H1 (cell line): ENCODE results near the gene SLC9A7. TPM values are rescaled to one million over a fixed set of nuclear protein-coding genes. Genes with fewer than 3 reads are reported as not detected.

Experiments
- CTCF ChIA-PET: fragments of 300-600 bp; sonication (Branson Sonifier 250); formaldehyde crosslinking; loops from one replicate; lab custom pipeline; 2021; ENCODE audit not compliant: partially characterized antibody; lab: Charles Lee
- POLR2A ChIA-PET: fragments of 300-600 bp; sonication (Branson Sonifier 250); formaldehyde crosslinking; loops from one replicate; lab custom pipeline; 2021; ENCODE audit warnings: inconsistent platforms; ENCODE audit not compliant: partially characterized antibody; lab: Charles Lee
- DNase-seq, 2 experiments: peaks; one replicate each; pipeline versions ENCODE4 v3.0.0 to v3.0.0-alpha.2; 2010 to 2022; ENCODE audit warnings: low spot score in 2 of 2, low read depth in 1 of 2, mixed read lengths in 1 of 2
- FAIRE-seq: peaks from 2 replicates; lab custom pipeline; 2011; peaks lifted over from hg19 to GRCh38; lab: Jason Lieb, UNC
- H2AFZ ChIP-seq: 2 replicates; pipeline ENCODE4 v1.8.1; 2012; ENCODE audit warnings: low read length, inconsistent platforms
- H2AK5ac ChIP-seq: 2 replicates; pipeline ENCODE4 v1.6.1; 2013; ENCODE audit warnings: low read depth, low read length
- H2BK120ac ChIP-seq: replicated peaks from 2 replicates; pipeline ENCODE3; 2013; ENCODE audit warnings: low read depth, low read length, inconsistent platforms
- H2BK12ac ChIP-seq: 2 replicates; pipeline ENCODE4 v1.6.1; 2013; ENCODE audit warnings: low read depth, low read length
- H2BK15ac ChIP-seq: 2 replicates; pipeline ENCODE4 v1.6.1; 2013; ENCODE audit warnings: low read length
- H2BK20ac ChIP-seq: 2 replicates; pipeline ENCODE4 v1.6.1; 2013; ENCODE audit warnings: low read length
- H2BK5ac ChIP-seq: 2 replicates; pipeline ENCODE4 v1.6.1; 2013; ENCODE audit warnings: low read depth, low read length
- H3K14ac ChIP-seq: 2 replicates; pipeline ENCODE4 v1.6.1; 2013; ENCODE audit warnings: inconsistent platforms; ENCODE audit not compliant: insufficient read length
- H3K18ac ChIP-seq: 2 replicates; pipeline ENCODE4 v1.6.1; 2013; ENCODE audit warnings: low read length; ENCODE audit errors: extremely low read depth
- H3K23ac ChIP-seq: 2 replicates; pipeline ENCODE4 v1.6.1; 2013; ENCODE audit warnings: inconsistent platforms; ENCODE audit not compliant: insufficient read length
- H3K23me2 ChIP-seq: 2 replicates; pipeline ENCODE4 v1.6.1; 2013; ENCODE audit warnings: low read depth, low read length
- H3K27ac ChIP-seq: 2 replicates; pipeline ENCODE4 v1.6.1; 2011; ENCODE audit warnings: low read depth, low read length, inconsistent platforms
- H3K27me3 ChIP-seq, 4 experiments: replicated peaks in 1 of 4; 1 replicate in 1 of 4; 2 replicates in 3 of 4; pipeline versions ENCODE4 v1.6.1 to v1.8.1; 2011 to 2013; ENCODE audit warnings: low read length in 3 of 4, mild to moderate bottlenecking in 3 of 4, inconsistent platforms in 2 of 4, mixed read lengths in 2 of 4, moderate library complexity in 1 of 4; ENCODE audit not compliant: control insufficient read depth in 3 of 4, insufficient read depth in 3 of 4; ENCODE audit errors: extremely low read depth in 1 of 4
- H3K36me3 ChIP-seq, 4 experiments: 2 replicates each; pipeline versions ENCODE4 v1.6.1 to v1.8.1; 2011 to 2013; ENCODE audit warnings: mild to moderate bottlenecking in 4 of 4, low read length in 3 of 4, moderate library complexity in 2 of 4, control low read depth in 1 of 4, inconsistent platforms in 1 of 4; ENCODE audit not compliant: insufficient read depth in 4 of 4, control insufficient read depth in 2 of 4
- H3K4ac ChIP-seq: replicated peaks from 2 replicates; pipeline ENCODE3; 2013; ENCODE audit warnings: low read length, low read depth, mixed read lengths, inconsistent platforms; ENCODE audit not compliant: insufficient read length
- H3K4me1 ChIP-seq, 4 experiments: replicated peaks in 1 of 4; 1 replicate in 1 of 4; 2 replicates in 3 of 4; pipeline versions ENCODE4 v1.6.1 to v1.8.1; 2011 to 2013; ENCODE audit warnings: low read length in 3 of 4, inconsistent platforms in 2 of 4, mixed read lengths in 1 of 4; ENCODE audit not compliant: insufficient read depth in 4 of 4, control insufficient read depth in 3 of 4
- H3K4me2 ChIP-seq, 2 experiments: 2 replicates each; pipeline versions ENCODE4 v1.6.1 to v1.8.1; 2011 to 2013; ENCODE audit warnings: low read depth in 2 of 2, low read length in 2 of 2, control low read depth in 1 of 2, inconsistent platforms in 1 of 2, mild to moderate bottlenecking in 1 of 2; ENCODE audit not compliant: insufficient read depth in 1 of 2
- H3K4me3 ChIP-seq, 4 experiments: fragments of 200-600, 300-600 bp in 1 of 4; sonication (generic), shearing (Covaris generic), sonication (Bioruptor Twin) in 1 of 4; 2 replicates each; pipeline versions ENCODE4 v1.5.1 to v1.8.1; 2011 to 2016; ENCODE audit warnings: low read length in 4 of 4, low read depth in 3 of 4, control low read depth in 2 of 4, inconsistent platforms in 2 of 4, mild to moderate bottlenecking in 2 of 4, mixed read lengths in 1 of 4, moderate library complexity in 1 of 4; ENCODE audit not compliant: insufficient read depth in 2 of 4; ENCODE audit errors: extremely low read depth in 1 of 4
- H3K56ac ChIP-seq: replicated peaks from 2 replicates; pipeline ENCODE3; 2013; ENCODE audit warnings: low read depth, mild to moderate bottlenecking, mixed read lengths, low read length, inconsistent platforms; ENCODE audit not compliant: insufficient read length
- H3K79me1 ChIP-seq: 2 replicates; pipeline ENCODE4 v1.6.1; 2013; ENCODE audit warnings: low read depth, low read length, control low read depth
- H3K79me2 ChIP-seq, 2 experiments: 2 replicates each; pipeline versions ENCODE4 v1.6.1 to v1.8.1; 2012 to 2013; ENCODE audit warnings: low read length in 2 of 2, mild to moderate bottlenecking in 2 of 2, inconsistent platforms in 1 of 2; ENCODE audit not compliant: insufficient read depth in 2 of 2, control insufficient read depth in 1 of 2
- H3K9ac ChIP-seq, 4 experiments: replicated peaks in 1 of 4; 1 replicate in 1 of 4; 2 replicates in 3 of 4; pipeline versions ENCODE4 v1.6.1 to v1.8.1; 2011 to 2013; ENCODE audit warnings: low read depth in 3 of 4, low read length in 3 of 4, control low read depth in 2 of 4, mild to moderate bottlenecking in 2 of 4, moderate library complexity in 2 of 4, inconsistent platforms in 1 of 4; ENCODE audit errors: extremely low read depth in 1 of 4
- H3K9me3 ChIP-seq, 2 experiments: 2 replicates each; pipeline versions ENCODE4 v1.6.1 to v1.8.1; 2012 to 2013; ENCODE audit warnings: mild to moderate bottlenecking in 2 of 2, moderate library complexity in 2 of 2, control low read depth in 1 of 2, inconsistent platforms in 1 of 2, low read depth in 1 of 2, low read length in 1 of 2, mixed read lengths in 1 of 2; ENCODE audit not compliant: insufficient read depth in 2 of 2
- H4K20me1 ChIP-seq, 2 experiments: replicated peaks in 1 of 2; 2 replicates each; pipeline versions ENCODE3 to v1.8.1; 2011 to 2013; ENCODE audit warnings: inconsistent platforms in 2 of 2, low read length in 2 of 2, mild to moderate bottlenecking in 1 of 2; ENCODE audit not compliant: insufficient read depth in 2 of 2, control insufficient read depth in 1 of 2
- H4K5ac ChIP-seq: 2 replicates; pipeline ENCODE4 v1.6.1; 2013; ENCODE audit warnings: low read length, low read depth, mixed read lengths, inconsistent platforms; ENCODE audit not compliant: insufficient read length
- H4K8ac ChIP-seq: 2 replicates; pipeline ENCODE4 v1.8.0; 2013; ENCODE audit warnings: mild to moderate bottlenecking, moderate library complexity, low read length, inconsistent platforms; ENCODE audit not compliant: insufficient read depth; ENCODE audit errors: extremely low read depth
- H4K91ac ChIP-seq: replicated peaks from 2 replicates; pipeline ENCODE3; 2013; ENCODE audit warnings: low read length, mixed read lengths, inconsistent platforms; ENCODE audit not compliant: insufficient read length
- ATF2 ChIP-seq: IDR thresholded peaks from 2 replicates; pipeline ENCODE4 v1.6.1; 2012; ENCODE audit warnings: low read length, inconsistent platforms
- CHD2 ChIP-seq: IDR thresholded peaks from 2 replicates; pipeline ENCODE4 v1.6.1; 2012; ENCODE audit warnings: low read length, improper control_type of control experiment
- CREB1 ChIP-seq: IDR thresholded peaks from 2 replicates; pipeline ENCODE4 v1.6.1; 2012; ENCODE audit warnings: inconsistent platforms
- GTF2F1 ChIP-seq: IDR thresholded peaks from 2 replicates; pipeline ENCODE4 v1.6.1; 2012; ENCODE audit warnings: low read depth, low read length, improper control_type of control experiment, borderline replicate concordance
- HDAC6 ChIP-seq: IDR thresholded peaks from one replicate; pipeline ENCODE4 v1.7.1; 2012; ENCODE audit warnings: low read depth, mild to moderate bottlenecking, inconsistent platforms, low read length, moderate library complexity
- KDM5A ChIP-seq: fragments of 200-600 bp; IDR thresholded peaks from 2 replicates; pipeline ENCODE4 v1.7.1; 2012; ENCODE audit warnings: mild to moderate bottlenecking, low read length, inconsistent platforms, mixed read lengths
- NRF1 ChIP-seq: IDR thresholded peaks from 2 replicates; pipeline ENCODE4 v1.6.1; 2011; ENCODE audit warnings: mild to moderate bottlenecking, low read depth, low read length, improper control_type of control experiment
- POLR2A ChIP-seq, 2 experiments: IDR thresholded peaks; 1 replicate in 1 of 2; 2 replicates in 1 of 2; pipeline ENCODE4 v1.6.1; 2011; ENCODE audit warnings: low read depth in 2 of 2, low read length in 2 of 2, mild to moderate bottlenecking in 2 of 2; ENCODE audit errors: control extremely low read depth in 1 of 2
- SP1 ChIP-seq: IDR thresholded peaks from 2 replicates; pipeline ENCODE4 v1.6.1; 2011; ENCODE audit warnings: low read depth, low read length
- SRF ChIP-seq: IDR thresholded peaks from 2 replicates; pipeline ENCODE4 v1.6.1; 2011; ENCODE audit warnings: mild to moderate bottlenecking, low read depth, low read length, moderate library complexity
- TEAD4 ChIP-seq: IDR thresholded peaks from 2 replicates; pipeline ENCODE4 v1.6.1; 2012; ENCODE audit warnings: low read depth, low read length, inconsistent platforms, mixed read lengths
- WGBS, 2 experiments: shearing (Covaris generic) in 1 of 2; methylation state at CpG; one replicate each; pipeline versions ENCODE4 v1.1.6 to v1.1.7; 2013 to 2015; ENCODE audit warnings: low lambda C conversion rate in 2 of 2, mixed read lengths in 2 of 2, inconsistent platforms in 1 of 2, low coverage in 1 of 2, missing lambda C conversion rate in 1 of 2; ENCODE audit not compliant: insufficient replicate concordance in 2 of 2, insufficient coverage in 1 of 2, insufficient read length in 1 of 2; ENCODE audit errors: extremely low coverage in 1 of 2, missing lambda C conversion rate in 1 of 2; 5-methylcytosine and 5-hydroxymethylcytosine counted together
- polyA plus RNA-seq, 7 experiments: library from polyadenylated mRNA; depleted of rRNA in 3 of 7; stranded (reverse) in 5 of 7; unstranded in 2 of 7; fragments of >200 nt in 5 of 7; fragments of 200-250 nt in 2 of 7; gene quantifications; 1 replicate in 5 of 7; 2 replicates in 1 of 7; 4 replicates in 1 of 7; pipeline versions ENCODE4 v1.2.1 to v1.2.3, GENCODE V29; 2011 to 2013; ENCODE audit warnings: missing spikeins in 2 of 7, mixed read lengths in 2 of 7
- total RNA-seq: library from RNA; stranded (reverse); fragmentation: NEBNext Ultra II Directional; extraction: Animal tissue kit (Norgen Biotek cat#: 25700); gene quantifications from 2 replicates; pipeline ENCODE4 v1.2.1, GENCODE V29; 2021

Gene SLC9A7
- total and polyA plus RNA-seq, 2 of the 8 experiments (the other 6 are each of a cell fraction or from before 2014, with no cell fraction given) = 6.7 to 17.2 TPM

GRCh38 chrX:46607916-46608315 lies 151.0 kb downstream of the SLC9A7 start:
- Histone ChIP-seq H2BK12ac (no peak overlapping the region), H3K27me3 (no peaks in the 10 kb centered on the region), H2BK20ac (no peak overlapping the region), H3K18ac (no peak overlapping the region), H3K4me3 (no peak overlapping the region), H3K23ac (no peak overlapping the region), H3K14ac (no peak overlapping the region), H3K27ac (no peak overlapping the region), H3K79me1 (no peaks in the 10 kb centered on the region), H4K20me1 (no peaks in the 10 kb centered on the region), H3K4ac (no peak overlapping the region), H2BK15ac (no peak overlapping the region), H3K56ac (no peak overlapping the region), H2BK120ac (no peak overlapping the region), H3K9ac (no peak overlapping the region), H2AFZ (no peak overlapping the region), H2AK5ac (no peak overlapping the region), H3K4me2 (no peak overlapping the region), H2BK5ac (no peak overlapping the region), H4K8ac (no peak overlapping the region), H3K9me3 (no peaks in the 10 kb centered on the region), H4K91ac (no peak overlapping the region), H3K79me2 (no peaks in the 10 kb centered on the region), H3K4me1 (no peaks in the 10 kb centered on the region), H3K36me3 (peaks cover 0 to under 1% (median 0%) of the 10 kb centered on the region in 4 experiments; a peak in 1 of 8 replicates), H4K5ac (no peak overlapping the region), H3K23me2 (no peaks in the 10 kb centered on the region)
- no peak for TF ChIP-seq TEAD4
- no peak for TF ChIP-seq GTF2F1
- TF ChIP-seq CHD2 = no peak
- TF ChIP-seq KDM5A = no peak
- TF ChIP-seq ATF2 = no peak
- no peak for TF ChIP-seq CREB1
- TF ChIP-seq SRF = no peak
- TF ChIP-seq SP1 = no peak
- TF ChIP-seq NRF1 = no peak
- no peak for TF ChIP-seq HDAC6
- TF ChIP-seq POLR2A (IDR thresholded peaks at IDR 0.05; ENCODE audit: control extremely low read depth in 1 of 2, low read depth in 2 of 2, low read length in 2 of 2) = no peak
- DNase-seq (no peak), FAIRE-seq (no peak)
- WGBS, 2 experiments = 98% methylated on average over 11 of the region's 11 CpGs; no CpG with 5 or more reads in 1 of the 2 experiments
- POLR2A ChIA-PET = no interaction called here
- CTCF ChIA-PET = no interaction called here
